SJCRH30 (cell line): ENCODE measurements around the gene SSC5D. TPM values are rescaled to one million over a fixed set of nuclear protein-coding genes. Genes with fewer than 3 reads are reported as not detected.

Experiments used
- DNase-seq, 2 experiments: peaks; one replicate each; pipeline ENCODE4 v3.0.0-alpha.2; 2015 to 2020
- H3K27ac ChIP-seq: fragments of 250-450 bp; sonication (Bioruptor Pico); 2 replicates; pipeline ENCODE4 v1.5.1; 2020; ENCODE audit warnings: mild to moderate bottlenecking, moderate library complexity
- H3K27me3 ChIP-seq: fragments of 250-450 bp; sonication (Bioruptor Pico); 2 replicates; pipeline ENCODE4 v1.5.1; 2020; ENCODE audit warnings: mild to moderate bottlenecking, moderate library complexity
- H3K36me3 ChIP-seq: fragments of 250-450 bp; sonication (Bioruptor Pico); 2 replicates; pipeline ENCODE4 v1.5.1; 2020; ENCODE audit warnings: mild to moderate bottlenecking, moderate library complexity
- H3K4me1 ChIP-seq: fragments of 250-450 bp; sonication (Bioruptor Pico); 2 replicates; pipeline ENCODE4 v1.5.1; 2020; ENCODE audit warnings: mild to moderate bottlenecking, moderate library complexity
- H3K4me3 ChIP-seq: fragments of 250-450 bp; sonication (Bioruptor Pico); 2 replicates; pipeline ENCODE4 v1.5.1; 2020; ENCODE audit warnings: mild to moderate bottlenecking, moderate library complexity
- H3K9me3 ChIP-seq: fragments of 250-450 bp; sonication (Bioruptor Pico); replicated peaks from 2 replicates; pipeline ENCODE4 v1.5.1; 2020; ENCODE audit warnings: mild to moderate bottlenecking, moderate library complexity
- total RNA-seq: library from RNA; depleted of rRNA; stranded (reverse); fragments of >200 nt; shearing (Covaris generic); gene quantifications from 2 replicates; pipeline ENCODE4 v1.2.3, GENCODE V29; 2014

SSC5D gene
- total RNA-seq, 1 experiment from 2014 or later = 3.1 TPM

GRCh38 chr19:55476100-55476775 is 12.0 kb upstream of the SSC5D start, which contains the start of gene ZNF628:
Gene ZNF628 (plus strand): TSS chr19:55476617. CDS start chr19:55479911, 3,294 bp downstream.
- H3K36me3 ChIP-seq = no peaks in the 10 kb centered on the region
- H3K27ac ChIP-seq = peak within 1 kb of the TSS; percentile 73
- no peaks in the 10 kb centered on the region for H3K27me3 ChIP-seq
- H3K9me3 ChIP-seq = no peaks in the 10 kb centered on the region
- DNase-seq = peak; percentile 98 to 99
- H3K4me1 ChIP-seq = peaks cover 31% of the 10 kb centered on the region
- H3K4me3 ChIP-seq = peak within 1 kb of the TSS; percentile 84

- Histone ChIP-seq H3K4me1 (peaks cover 28% of the 10 kb centered on the region), H3K4me3 (no peak overlapping the region; the same call in 1 of the 2 replicates), H3K27me3 (no peaks in the 10 kb centered on the region), H3K9me3 (no peaks in the 10 kb centered on the region), H3K27ac (no peak overlapping the region), H3K36me3 (no peaks in the 10 kb centered on the region)
- no peak for DNase-seq
Observed at GRCh38 chr19:55477905-55478304, 10.3 kb upstream of the SSC5D start.

GRCh38 chr19:55478364-55478763 is 9.9 kb upstream of the SSC5D start:
- no peak overlapping the region for H3K27ac ChIP-seq
- no peaks in the 10 kb centered on the region for H3K27me3 ChIP-seq
- no peak for DNase-seq
- H3K4me3 ChIP-seq = no peak overlapping the region
- H3K36me3 ChIP-seq = no peaks in the 10 kb centered on the region
- H3K9me3 ChIP-seq = no peaks in the 10 kb centered on the region
- peaks cover 23% of the 10 kb centered on the region for H3K4me1 ChIP-seq

GRCh38 chr19:55479045-55479444 is 9.2 kb upstream of the SSC5D start:
- Histone ChIP-seq H3K27me3 (no peaks in the 10 kb centered on the region), H3K36me3 (no peaks in the 10 kb centered on the region), H3K4me3 (no peak overlapping the region), H3K27ac (no peak overlapping the region), H3K4me1 (peaks cover 16% of the 10 kb centered on the region), H3K9me3 (no peaks in the 10 kb centered on the region)
- no peak for DNase-seq

- no peak overlapping the region for H3K27ac ChIP-seq
- no peak overlapping the region for H3K4me3 ChIP-seq
- DNase-seq = no peak
- peaks cover 14% of the 10 kb centered on the region for H3K4me1 ChIP-seq
- H3K36me3 ChIP-seq = no peaks in the 10 kb centered on the region
- H3K9me3 ChIP-seq = no peaks in the 10 kb centered on the region
- H3K27me3 ChIP-seq = no peaks in the 10 kb centered on the region
Observed at GRCh38 chr19:55479451-55480230, 8.6 kb upstream of the SSC5D start.

GRCh38 chr19:55481148-55481793 is 7.0 kb upstream of the SSC5D start:
- H3K4me3 ChIP-seq = no peak overlapping the region
- H3K9me3 ChIP-seq = no peaks in the 10 kb centered on the region
- H3K36me3 ChIP-seq = no peaks in the 10 kb centered on the region
- H3K27me3 ChIP-seq = no peaks in the 10 kb centered on the region
- no peak overlapping the region for H3K27ac ChIP-seq
- no peak for DNase-seq
- peaks cover 13% of the 10 kb centered on the region for H3K4me1 ChIP-seq

GRCh38 chr19:55481794-55482155 is 6.5 kb upstream of the SSC5D start:
- Histone ChIP-seq H3K9me3 (no peaks in the 10 kb centered on the region), H3K4me3 (no peak overlapping the region), H3K27ac (no peak overlapping the region), H3K27me3 (no peaks in the 10 kb centered on the region), H3K36me3 (no peaks in the 10 kb centered on the region), H3K4me1 (peaks cover 16% of the 10 kb centered on the region)
- DNase-seq = no peak

- Histone ChIP-seq H3K4me1 (peaks cover 21% of the 10 kb centered on the region), H3K27ac (no peak overlapping the region), H3K27me3 (no peaks in the 10 kb centered on the region), H3K36me3 (no peaks in the 10 kb centered on the region), H3K4me3 (no peak overlapping the region), H3K9me3 (no peaks in the 10 kb centered on the region)
- DNase-seq = no peak
Observed at GRCh38 chr19:55482156-55482961, 5.9 kb upstream of the SSC5D start.

GRCh38 chr19:55482967-55483705 is 5.1 kb upstream of the SSC5D start:
- no peak overlapping the region for H3K27ac ChIP-seq
- H3K4me3 ChIP-seq = no peak overlapping the region
- H3K9me3 ChIP-seq = no peaks in the 10 kb centered on the region
- no peaks in the 10 kb centered on the region for H3K27me3 ChIP-seq
- no peak for DNase-seq
- H3K4me1 ChIP-seq = peaks cover 24% of the 10 kb centered on the region
- no peaks in the 10 kb centered on the region for H3K36me3 ChIP-seq

- no peak for DNase-seq
- Histone ChIP-seq H3K9me3 (no peaks in the 10 kb centered on the region), H3K4me3 (peak overlapping the region; percentile 73), H3K27me3 (no peaks in the 10 kb centered on the region), H3K27ac (no peak overlapping the region), H3K4me1 (peaks cover 26% of the 10 kb centered on the region), H3K36me3 (no peaks in the 10 kb centered on the region)
Observed at GRCh38 chr19:55483706-55484592, 4.3 kb upstream of the SSC5D start.

- Histone ChIP-seq H3K4me1 (peaks cover 30% of the 10 kb centered on the region), H3K27ac (peak within 1 kb of the TSS; percentile 37; the same call in 1 of the 2 replicates), H3K27me3 (no peaks in the 10 kb centered on the region), H3K9me3 (no peaks in the 10 kb centered on the region), H3K4me3 (peak within 1 kb of the TSS; percentile 73), H3K36me3 (no peaks in the 10 kb centered on the region)
- peak; percentile 77 to 80 for DNase-seq
Observed at GRCh38 chr19:55484593-55485438, 3.4 kb upstream of the SSC5D start, which contains the start of gene NAT14. Gene NAT14 (plus strand): TSS chr19:55485188. CDS start chr19:55485709, 521 bp downstream.

- no peaks in the 10 kb centered on the region for H3K36me3 ChIP-seq
- no peaks in the 10 kb centered on the region for H3K27me3 ChIP-seq
- DNase-seq = peak in 1 of 2 experiments; percentile 39
- peak overlapping the region; percentile 73 for H3K4me3 ChIP-seq
- peak overlapping the region; percentile 37; the same call in 1 of the 2 replicates for H3K27ac ChIP-seq
- no peaks in the 10 kb centered on the region for H3K9me3 ChIP-seq
- peaks cover 30% of the 10 kb centered on the region for H3K4me1 ChIP-seq
Observed at GRCh38 chr19:55485439-55486011, 2.7 kb upstream of the SSC5D start.
